Natural killer cell (primary cell): ENCODE results near the gene EEF1AKMT1. TPM values are rescaled to one million over a fixed set of nuclear protein-coding genes. Genes with fewer than 3 reads are reported as not detected.

Source experiments
- ATAC-seq, 3 donors: fragments of 150-1000 bp in 2 of 3; fragments of 200-7000 bp in 1 of 3; cut with Tn5 transposase; 1 replicate in 1 of 3; 2 replicates in 2 of 3; pipeline ENCODE4 v1.10.0; 2021; ENCODE audit warnings: mild to moderate bottlenecking in 2 of 3, moderate library complexity in 2 of 3
- DNase-seq, 2 donors: peaks; one replicate each; pipeline versions ENCODE4 v3.0.0 to v3.0.0-alpha.2; 2013 to 2021; ENCODE audit warnings: mixed read lengths in 1 of 2
- H3K27ac ChIP-seq: one replicate; pipeline ENCODE4 v1.5.1; 2013; ENCODE audit warnings: mild to moderate bottlenecking, low read length
- H3K27me3 ChIP-seq: one replicate; pipeline ENCODE4 v1.6.1; 2013; ENCODE audit warnings: low read length; ENCODE audit not compliant: control insufficient read depth, insufficient read depth
- H3K36me3 ChIP-seq: one replicate; pipeline ENCODE4 v1.6.1; 2013; ENCODE audit warnings: low read length; ENCODE audit not compliant: control insufficient read depth, insufficient read depth
- H3K4me1 ChIP-seq: one replicate; pipeline ENCODE4 v1.6.1; 2013; ENCODE audit warnings: low read length; ENCODE audit not compliant: control insufficient read depth, insufficient read depth
- H3K4me3 ChIP-seq: one replicate; pipeline ENCODE4 v1.5.1; 2013; ENCODE audit warnings: low read length
- H3K9me3 ChIP-seq: one replicate; pipeline ENCODE4 v1.6.1; 2013; ENCODE audit warnings: low read length; ENCODE audit not compliant: control insufficient read depth, insufficient read depth
- H3K27ac Mint-ChIP-seq, 2 donors: one replicate each; pipeline ENCODE4 v1.8.0; 2022; ENCODE audit warnings: mild to moderate bottlenecking in 2 of 2, mixed read lengths in 2 of 2, moderate library complexity in 1 of 2
- H3K27me3 Mint-ChIP-seq, 2 donors: one replicate each; pipeline ENCODE4 v1.8.0; 2022; ENCODE audit warnings: low read depth in 2 of 2, mixed read lengths in 2 of 2
- H3K36me3 Mint-ChIP-seq: one replicate; pipeline ENCODE4 v1.8.0; 2022; ENCODE audit warnings: mixed read lengths
- H3K4me1 Mint-ChIP-seq, 2 donors: one replicate each; pipeline ENCODE4 v1.8.0; 2022; ENCODE audit warnings: mixed read lengths in 2 of 2
- H3K4me3 Mint-ChIP-seq: one replicate; pipeline ENCODE4 v1.8.0; 2022; ENCODE audit warnings: mild to moderate bottlenecking, moderate library complexity, mixed read lengths
- H3K9me3 Mint-ChIP-seq, 2 donors: one replicate each; pipeline ENCODE4 v1.8.0; 2022; ENCODE audit warnings: mixed read lengths in 2 of 2
- WGBS: methylation state at CpG from one replicate; pipeline ENCODE4 v1.1.7; 2013; ENCODE audit warnings: missing lambda C conversion rate; ENCODE audit not compliant: insufficient coverage; 5-methylcytosine and 5-hydroxymethylcytosine counted together
- intact Hi-C: fragments of 100-400 bp; cut with micrococcal nuclease; formaldehyde crosslinking; loops from one replicate; pipeline ENCODE4 v1.14.2; 2022
- total RNA-seq, 4 donors: library from RNA; stranded (reverse); fragments of 120-200 nt in 1 of 4; gene quantifications; one replicate each; pipeline versions ENCODE4 v1.2.3 to v1.2.4, GENCODE V29; 2013 to 2022
- TF ChIP-seq, protein P1 (sequence below): fragments of 200-600 bp; IDR thresholded peaks from one replicate; pipeline ENCODE4 v1.8.0; 2022; ENCODE audit warnings: antibody characterized with exemption

EEF1AKMT1 gene
- total RNA-seq, 3 donors from 2014 or later (not counting 1 experiment from before 2014, with no cell fraction given) = 3.8 to 5.1 (median 4.6) TPM

DNA sequence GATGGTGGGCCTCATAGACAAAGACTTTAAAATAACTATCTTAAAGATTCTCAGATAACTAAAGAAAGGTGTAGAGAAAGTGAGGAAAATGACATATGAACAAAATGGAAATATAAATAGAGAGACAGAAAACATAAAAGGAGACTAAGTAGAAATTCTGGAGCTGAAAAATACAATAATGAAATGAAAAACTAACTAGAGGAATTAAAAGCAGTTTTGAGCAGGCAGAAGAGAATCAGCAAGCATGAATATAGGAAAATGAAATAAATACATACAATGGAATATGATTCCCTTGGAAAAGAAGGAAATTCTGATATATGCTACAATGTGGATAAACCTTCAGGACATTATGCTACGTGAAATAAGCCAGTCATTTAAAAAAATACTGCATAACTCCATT is 3.9 kb downstream of the EEF1AKMT1 start:
- Histone ChIP-seq H3K4me1 (peaks cover 13% of the 10 kb centered on the region), H3K4me3 (no peak overlapping the region), H3K36me3 (no peaks in the 10 kb centered on the region), H3K27me3 (no peaks in the 10 kb centered on the region), H3K9me3 (no peaks in the 10 kb centered on the region), H3K27ac (no peak overlapping the region)
- ATAC-seq (no peak), DNase-seq (no peak)
- no peaks in the 10 kb centered on the region for H3K27me3 Mint-ChIP-seq
- H3K27ac Mint-ChIP-seq = peak overlapping the region in 1 of 2 donors; percentile 47
- no peak overlapping the region for H3K4me3 Mint-ChIP-seq
- WGBS = no CpG with 5 or more reads among the region's 1 CpG
- TF ChIP-seq, protein P1, sequence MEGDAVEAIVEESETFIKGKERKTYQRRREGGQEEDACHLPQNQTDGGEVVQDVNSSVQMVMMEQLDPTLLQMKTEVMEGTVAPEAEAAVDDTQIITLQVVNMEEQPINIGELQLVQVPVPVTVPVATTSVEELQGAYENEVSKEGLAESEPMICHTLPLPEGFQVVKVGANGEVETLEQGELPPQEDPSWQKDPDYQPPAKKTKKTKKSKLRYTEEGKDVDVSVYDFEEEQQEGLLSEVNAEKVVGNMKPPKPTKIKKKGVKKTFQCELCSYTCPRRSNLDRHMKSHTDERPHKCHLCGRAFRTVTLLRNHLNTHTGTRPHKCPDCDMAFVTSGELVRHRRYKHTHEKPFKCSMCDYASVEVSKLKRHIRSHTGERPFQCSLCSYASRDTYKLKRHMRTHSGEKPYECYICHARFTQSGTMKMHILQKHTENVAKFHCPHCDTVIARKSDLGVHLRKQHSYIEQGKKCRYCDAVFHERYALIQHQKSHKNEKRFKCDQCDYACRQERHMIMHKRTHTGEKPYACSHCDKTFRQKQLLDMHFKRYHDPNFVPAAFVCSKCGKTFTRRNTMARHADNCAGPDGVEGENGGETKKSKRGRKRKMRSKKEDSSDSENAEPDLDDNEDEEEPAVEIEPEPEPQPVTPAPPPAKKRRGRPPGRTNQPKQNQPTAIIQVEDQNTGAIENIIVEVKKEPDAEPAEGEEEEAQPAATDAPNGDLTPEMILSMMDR = no peak
- H3K4me1 Mint-ChIP-seq = peaks cover 20 to 36% of the 10 kb centered on the region in 2 donors
- H3K9me3 Mint-ChIP-seq = peaks cover 8 to 10% of the 10 kb centered on the region in 2 donors
- H3K36me3 Mint-ChIP-seq = peaks cover 26% of the 10 kb centered on the region
- intact Hi-C loops = no loop called here

DNA sequence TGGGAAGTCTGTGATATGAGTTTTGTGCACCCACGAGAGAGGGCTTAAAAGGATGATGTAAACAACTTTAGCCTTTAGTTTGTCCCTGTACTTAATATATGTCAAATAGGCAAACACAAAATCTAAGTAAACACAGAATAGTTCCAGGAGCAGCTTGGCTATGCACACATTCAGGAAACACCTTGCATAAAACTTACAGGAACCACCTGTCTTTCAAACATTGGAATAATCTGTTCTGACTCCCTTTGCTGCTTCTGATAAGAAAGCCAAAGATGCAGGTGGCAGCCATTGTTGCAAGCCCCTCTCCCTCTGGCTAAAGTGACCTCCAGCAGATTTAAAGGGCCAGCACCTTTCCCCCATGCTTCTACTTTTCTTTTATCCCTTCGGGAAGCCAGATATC is 4.7 kb downstream of the EEF1AKMT1 start:
- DNase-seq (no peak), ATAC-seq (no peak)
- Mint-ChIP-seq H3K4me1 (peaks cover 20 to 30% of the 10 kb centered on the region in 2 donors), H3K27ac (no peak overlapping the region), H3K36me3 (peaks cover 26% of the 10 kb centered on the region), H3K27me3 (no peaks in the 10 kb centered on the region), H3K4me3 (no peak overlapping the region), H3K9me3 (peaks cover 8 to 10% of the 10 kb centered on the region in 2 donors)
- Histone ChIP-seq H3K9me3 (no peaks in the 10 kb centered on the region), H3K4me3 (no peak overlapping the region), H3K4me1 (peaks cover 11% of the 10 kb centered on the region), H3K27ac (no peak overlapping the region), H3K27me3 (no peaks in the 10 kb centered on the region), H3K36me3 (no peaks in the 10 kb centered on the region)
- TF ChIP-seq, protein P1 = no peak
- intact Hi-C loops = no loop called here
- 38% methylated on average over 1 of the region's 2 CpGs for WGBS

DNA sequence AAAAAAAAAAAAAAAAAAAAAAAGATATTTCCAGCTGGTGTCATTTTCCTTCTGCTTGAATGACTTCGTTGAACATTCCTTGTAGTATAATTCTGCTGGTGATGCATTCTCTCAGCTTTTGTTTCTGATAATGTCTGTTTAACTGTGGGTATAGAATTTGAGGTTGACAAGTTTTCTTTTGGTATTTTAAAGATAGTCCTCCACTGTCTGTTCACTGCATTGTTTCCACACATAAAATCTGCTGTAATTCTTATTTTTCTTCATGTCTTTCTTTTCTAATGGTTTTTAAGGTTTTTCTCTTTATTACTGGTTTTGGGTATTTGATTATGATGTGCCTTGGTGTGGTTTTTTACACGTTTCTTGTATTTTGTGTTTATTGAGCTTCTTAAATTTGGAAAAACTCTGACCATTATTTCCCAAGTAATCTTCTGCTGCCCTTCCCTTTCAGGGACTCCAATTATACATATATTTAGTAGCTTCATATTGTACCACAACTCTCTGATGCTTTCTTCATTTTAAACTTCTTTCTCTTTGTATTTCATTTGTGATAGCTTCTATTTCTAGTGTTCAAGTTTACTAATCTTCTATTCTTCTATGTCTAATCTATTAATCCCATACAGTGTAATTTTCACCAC is 6.3 kb downstream of the EEF1AKMT1 start:
- peaks cover 8 to 10% of the 10 kb centered on the region in 2 donors for H3K9me3 Mint-ChIP-seq
- Histone ChIP-seq H3K4me1 (peaks cover 3% of the 10 kb centered on the region), H3K27me3 (no peaks in the 10 kb centered on the region), H3K4me3 (no peak overlapping the region), H3K27ac (no peak overlapping the region), H3K36me3 (no peaks in the 10 kb centered on the region), H3K9me3 (no peaks in the 10 kb centered on the region)
- TF ChIP-seq, protein P1 = no peak
- 100% methylated on average over 1 of the region's 2 CpGs for WGBS
- no peak overlapping the region for H3K4me3 Mint-ChIP-seq
- DNase-seq (no peak), ATAC-seq (no peak)
- H3K27ac Mint-ChIP-seq = no peak overlapping the region
- intact Hi-C loops = no loop called here
- no peaks in the 10 kb centered on the region for H3K27me3 Mint-ChIP-seq
- H3K36me3 Mint-ChIP-seq = peaks cover 26% of the 10 kb centered on the region
- H3K4me1 Mint-ChIP-seq = peaks cover 3 to 13% of the 10 kb centered on the region in 2 donors

DNA sequence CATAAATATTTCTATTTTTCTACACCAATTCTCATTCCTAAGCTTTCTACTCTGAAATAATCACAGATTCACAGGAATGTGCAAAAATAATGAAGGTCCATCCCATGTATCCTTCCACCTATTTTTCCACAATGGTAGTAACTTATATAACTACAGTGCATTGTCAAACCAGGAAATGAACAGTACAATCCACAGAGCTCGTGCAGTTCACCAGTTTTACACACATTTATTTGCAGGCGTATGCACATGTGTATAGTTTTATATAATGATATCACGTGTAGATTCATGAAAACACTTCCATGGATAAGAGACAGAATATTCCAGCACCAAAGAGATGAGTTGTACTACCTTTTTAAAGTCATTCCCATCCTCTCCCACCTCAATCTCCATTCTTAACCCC is 12.9 kb downstream of the EEF1AKMT1 start:
- TF ChIP-seq, protein P1 = no peak
- intact Hi-C loops = no loop called here
- no peaks in the 10 kb centered on the region for H3K27me3 Mint-ChIP-seq
- no peaks in the 10 kb centered on the region for H3K4me1 Mint-ChIP-seq
- Histone ChIP-seq H3K4me1 (no peaks in the 10 kb centered on the region), H3K9me3 (no peaks in the 10 kb centered on the region), H3K36me3 (no peaks in the 10 kb centered on the region), H3K4me3 (no peak overlapping the region), H3K27me3 (no peaks in the 10 kb centered on the region), H3K27ac (no peak overlapping the region)
- H3K4me3 Mint-ChIP-seq = no peak overlapping the region
- no peak overlapping the region for H3K27ac Mint-ChIP-seq
- no peak for DNase-seq
- 83% methylated on average over 3 of the region's 3 CpGs for WGBS
- no peak for ATAC-seq
- peaks cover 2 to 5% of the 10 kb centered on the region in 2 donors for H3K9me3 Mint-ChIP-seq
- no peaks in the 10 kb centered on the region for H3K36me3 Mint-ChIP-seq
